Stomach (tissue), 4 donors: Measurements from ENCODE around the gene PTX3.

ENCODE experiments used
- CTCF ChIP-seq, 7 experiments: fragments of 450-650 bp in 4 of 7; fragments of 200-600 bp in 3 of 7; sonication (generic) in 3 of 7; IDR thresholded peaks; one replicate each; pipeline ENCODE4 v1.5.1; 2016 to 2019; ENCODE audit warnings: antibody characterized with exemption in 7 of 7, control low read depth in 2 of 7, mild to moderate bottlenecking in 1 of 7
- EP300 ChIP-seq: sonication (generic); formaldehyde crosslinking; IDR thresholded peaks from one replicate; pipeline ENCODE4 v1.6.1; 2017; ENCODE audit warnings: antibody characterized with exemption
- POLR2A ChIP-seq, 4 donors: fragments of 450-650 bp; IDR thresholded peaks; one replicate each; pipeline ENCODE4 v1.6.1; 2016; ENCODE audit warnings: antibody characterized with exemption in 4 of 4, control low read depth in 2 of 4, mild to moderate bottlenecking in 1 of 4, moderate library complexity in 1 of 4

- TF ChIP-seq CTCF (IDR thresholded peaks at IDR 0.05), result no peak
- no peak for TF ChIP-seq POLR2A (IDR thresholded peaks at IDR 0.05)
- TF ChIP-seq EP300, result no peak
Observed at GRCh38 chr3:157491136-157491535, 54.5 kb downstream of the PTX3 start.
